AG10803 (cell line): ENCODE results near the gene OR8D2.

ENCODE experiments used
- DNase-seq: peaks from one replicate; pipeline ENCODE4 v3.0.0; 2010; ENCODE audit warnings: low read depth
- H3K4me3 ChIP-seq: 2 replicates; pipeline ENCODE4 v1.5.1; 2011; ENCODE audit warnings: mild to moderate bottlenecking, low read length, control low read depth
- TF ChIP-seq, protein P1 (sequence below): conservative IDR thresholded peaks from 2 replicates; pipeline ENCODE4 v1.5.1; 2011; ENCODE audit warnings: mild to moderate bottlenecking, low read length, control low read depth, inconsistent platforms

Gene OR8D2

DNA sequence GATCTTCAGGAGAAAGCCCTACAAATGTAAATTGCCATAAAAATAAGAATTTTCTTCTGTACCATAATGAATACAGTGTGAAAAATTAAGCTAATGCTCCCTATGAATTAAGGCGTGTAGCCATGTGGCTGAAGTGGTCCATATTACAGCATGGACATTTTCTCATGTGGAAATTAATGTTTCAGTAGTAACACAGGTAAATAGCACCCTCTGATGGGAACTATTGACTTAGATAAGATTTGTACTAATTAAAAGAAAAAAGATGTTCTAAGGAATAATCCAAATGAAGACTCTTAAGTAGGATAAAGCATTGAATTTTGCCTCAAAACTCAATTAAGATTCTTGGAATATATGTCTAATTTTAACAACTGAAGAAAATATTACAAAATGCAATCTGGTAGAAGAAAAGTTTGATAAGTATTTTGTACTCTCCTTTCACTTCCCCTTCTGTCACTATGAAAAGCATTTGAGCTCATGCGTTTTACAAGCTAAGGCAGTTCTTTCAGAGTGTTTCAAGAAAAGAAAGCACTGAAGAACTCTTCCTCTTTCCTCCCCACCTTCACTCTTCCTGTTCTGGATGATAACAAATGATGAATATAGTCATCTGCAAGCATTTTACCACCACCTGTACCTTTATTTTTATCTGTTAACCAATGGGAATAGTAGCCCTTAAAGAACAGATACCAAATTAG, 9.9 kb upstream of the OR8D2 start:
- DNase-seq = peak; percentile 10
- TF ChIP-seq, protein P1, sequence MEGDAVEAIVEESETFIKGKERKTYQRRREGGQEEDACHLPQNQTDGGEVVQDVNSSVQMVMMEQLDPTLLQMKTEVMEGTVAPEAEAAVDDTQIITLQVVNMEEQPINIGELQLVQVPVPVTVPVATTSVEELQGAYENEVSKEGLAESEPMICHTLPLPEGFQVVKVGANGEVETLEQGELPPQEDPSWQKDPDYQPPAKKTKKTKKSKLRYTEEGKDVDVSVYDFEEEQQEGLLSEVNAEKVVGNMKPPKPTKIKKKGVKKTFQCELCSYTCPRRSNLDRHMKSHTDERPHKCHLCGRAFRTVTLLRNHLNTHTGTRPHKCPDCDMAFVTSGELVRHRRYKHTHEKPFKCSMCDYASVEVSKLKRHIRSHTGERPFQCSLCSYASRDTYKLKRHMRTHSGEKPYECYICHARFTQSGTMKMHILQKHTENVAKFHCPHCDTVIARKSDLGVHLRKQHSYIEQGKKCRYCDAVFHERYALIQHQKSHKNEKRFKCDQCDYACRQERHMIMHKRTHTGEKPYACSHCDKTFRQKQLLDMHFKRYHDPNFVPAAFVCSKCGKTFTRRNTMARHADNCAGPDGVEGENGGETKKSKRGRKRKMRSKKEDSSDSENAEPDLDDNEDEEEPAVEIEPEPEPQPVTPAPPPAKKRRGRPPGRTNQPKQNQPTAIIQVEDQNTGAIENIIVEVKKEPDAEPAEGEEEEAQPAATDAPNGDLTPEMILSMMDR = peak; percentile 14; the same call in 1 of the 2 replicates
- H3K4me3 ChIP-seq = no peak overlapping the region

DNA sequence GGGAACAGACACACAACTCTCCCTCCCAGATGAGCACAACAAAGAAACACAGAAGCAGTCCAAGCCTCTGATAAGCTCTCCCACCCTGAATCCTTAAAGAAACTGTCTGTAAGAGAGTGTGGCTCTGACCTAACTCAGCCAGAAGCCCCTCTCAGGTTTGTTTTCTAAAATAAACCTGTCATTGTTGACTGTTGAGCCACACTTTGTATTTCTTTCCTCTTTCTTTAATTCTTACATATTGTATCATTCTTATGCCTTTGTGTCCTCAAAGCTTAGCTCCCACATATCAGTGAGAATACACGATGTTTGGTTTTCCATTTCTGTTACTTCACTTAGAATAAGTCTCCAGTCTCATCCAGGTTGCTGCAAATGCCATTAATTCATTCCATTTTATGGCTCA, 7.8 kb upstream of the OR8D2 start:
- TF ChIP-seq, protein P1 = no peak
- H3K4me3 ChIP-seq = no peak overlapping the region
- no peak for DNase-seq

DNA sequence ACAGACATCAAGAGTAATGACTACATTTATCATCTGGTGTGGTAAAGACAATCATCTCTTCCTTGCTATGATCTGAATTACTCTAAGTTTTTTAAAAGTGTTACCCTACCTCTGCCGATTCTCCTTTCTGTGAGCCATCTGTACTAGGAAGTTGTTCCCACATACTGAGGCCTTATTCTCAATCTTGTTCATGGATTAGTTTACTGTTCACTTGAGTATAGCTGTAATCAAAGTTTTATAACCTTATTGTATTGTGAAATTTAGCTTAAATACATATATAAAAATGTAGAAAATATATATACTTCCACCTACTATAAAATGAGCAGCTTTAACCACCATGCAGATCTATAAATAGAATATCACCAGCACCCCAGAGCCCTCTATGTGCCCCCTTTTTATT, 2.4 kb upstream of the OR8D2 start:
- TF ChIP-seq, protein P1 = no peak
- no peak overlapping the region for H3K4me3 ChIP-seq
- DNase-seq = no peak

DNA sequence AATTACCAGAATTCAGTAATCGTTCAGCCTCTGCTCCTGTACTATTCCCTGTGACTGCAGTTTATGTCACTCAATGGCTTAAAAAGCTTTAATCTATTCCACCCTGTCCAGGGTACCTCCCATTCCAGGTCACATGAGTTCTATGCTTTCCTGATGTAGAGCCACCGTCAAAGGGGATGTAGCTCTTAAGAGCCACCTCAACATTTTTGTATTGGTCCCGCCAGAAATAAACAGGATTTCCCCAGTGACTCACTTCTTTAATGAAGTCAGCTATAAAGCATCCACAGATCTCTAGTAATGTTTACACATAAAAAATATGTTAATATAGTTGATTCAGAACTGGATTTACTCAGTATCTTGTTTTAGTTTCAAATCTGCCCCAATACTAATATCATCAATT, 4.9 kb downstream of the OR8D2 start:
- no peak overlapping the region for H3K4me3 ChIP-seq
- peak; percentile 4 for DNase-seq
- TF ChIP-seq, protein P1 = no peak

DNA sequence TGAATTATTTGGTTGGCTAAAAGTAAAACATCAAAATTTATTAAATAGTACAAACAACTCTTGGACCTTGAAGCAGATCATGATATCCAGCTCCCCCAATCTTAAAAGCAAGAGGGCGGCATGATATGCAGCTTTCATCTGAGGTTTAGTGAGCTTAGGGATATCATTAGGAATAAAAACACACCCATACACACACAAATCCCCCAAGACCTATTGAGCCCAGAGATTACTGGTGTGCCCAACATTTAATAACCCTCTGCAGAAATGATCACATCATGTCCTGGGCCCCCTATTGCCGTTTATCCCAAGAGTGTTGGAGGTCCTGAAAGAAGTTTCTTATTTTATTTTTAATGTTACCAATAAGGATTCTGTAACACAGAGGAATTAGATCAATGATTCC, 6.1 kb downstream of the OR8D2 start, which contains the start of gene OR8D1:
TSS of gene OR8D1 (minus strand) at position 101 of the 400 bp plus-strand sequence. CDS start 3,183 bp downstream, outside the sequence.
- DNase-seq = no peak
- TF ChIP-seq, protein P1 = no peak
- H3K4me3 ChIP-seq = no peak within 1 kb of the TSS

DNA sequence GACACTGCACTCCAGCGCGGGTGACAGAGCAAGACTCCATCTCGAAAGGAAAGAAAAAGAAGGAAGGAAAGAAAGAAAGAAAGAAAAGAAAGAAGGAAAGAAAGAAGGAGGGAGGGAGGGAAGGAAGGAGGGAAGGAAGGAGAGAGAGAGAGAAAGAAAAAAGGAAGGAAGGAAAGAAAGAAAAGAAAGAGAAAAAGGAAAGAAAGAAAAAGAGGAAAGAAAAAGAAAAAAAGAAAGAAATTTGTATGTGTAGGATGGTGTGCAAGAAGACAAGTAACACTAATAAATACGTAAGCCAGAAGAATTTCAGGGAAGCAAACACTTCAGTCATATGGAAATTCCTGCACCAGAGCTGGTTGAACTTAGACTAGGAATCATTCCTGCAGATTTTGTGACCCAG, 6.9 kb downstream of the OR8D2 start:
- no peak for DNase-seq
- TF ChIP-seq, protein P1 = no peak
- H3K4me3 ChIP-seq = no peak overlapping the region

DNA sequence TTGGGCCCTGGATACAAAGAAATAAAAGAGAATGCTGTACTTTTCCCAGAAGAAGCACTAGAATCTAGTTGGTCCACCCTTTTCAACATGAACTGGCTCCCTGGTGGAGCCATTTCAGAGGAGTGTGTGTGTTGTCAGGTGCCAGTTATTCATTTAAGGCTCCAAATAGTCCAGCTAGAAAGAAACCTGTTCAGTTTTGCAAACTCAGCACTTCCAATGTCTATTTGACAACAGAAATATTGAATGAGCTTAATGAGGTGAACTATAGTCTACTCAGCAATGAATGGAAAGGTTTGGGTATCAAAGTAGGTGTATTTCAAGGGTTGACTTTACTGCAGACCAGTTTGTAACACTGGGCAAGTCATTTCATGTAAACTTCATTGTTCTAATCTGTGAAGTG, 8.3 kb downstream of the OR8D2 start:
- no peak for DNase-seq
- TF ChIP-seq, protein P1 = no peak
- no peak overlapping the region for H3K4me3 ChIP-seq
